ENCODE data around the gene LRRC4C. TPM values are rescaled to one million over a fixed set of nuclear protein-coding genes. Genes with fewer than 3 reads are reported as not detected.

Gene LRRC4C
- total and polyA plus RNA-seq, 10 of the 15 experiments (the other 5 are each of a cell fraction or from before 2014, with no cell fraction given) = 1.5 TPM; not detected in 9

DNA sequence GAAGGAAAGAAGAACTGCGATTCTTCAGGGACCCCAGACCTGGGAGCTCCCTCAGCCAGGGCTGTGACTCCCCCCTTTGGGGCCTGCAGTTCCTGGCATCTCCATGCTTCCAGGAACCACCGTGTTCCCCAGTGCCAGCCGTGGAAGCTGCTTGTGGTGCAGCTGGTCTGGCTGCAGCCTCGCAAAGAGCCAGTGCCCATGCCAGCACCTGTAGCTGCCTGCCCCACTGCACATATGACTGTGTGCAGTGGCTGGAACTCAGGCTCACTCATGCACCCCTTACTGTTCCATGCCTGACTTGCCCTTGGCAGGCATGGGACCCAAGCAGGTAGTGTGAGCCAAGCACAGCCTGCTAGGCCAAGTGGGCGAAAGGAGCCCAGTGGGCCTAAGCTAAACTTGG is 401.3 kb downstream of the LRRC4C start:
- Histone ChIP-seq H3K4me3 (no peak overlapping the region), H3K27ac (ENCODE audit: control insufficient read depth, insufficient read depth) (no peak overlapping the region), H3K9me3 (replicated peaks; ENCODE audit: control insufficient read depth, insufficient read depth, low read length) (no peaks in the 10 kb centered on the region), H3K79me2 (ENCODE audit: control insufficient read depth, insufficient read depth, low read length) (no peaks in the 10 kb centered on the region), H2AFZ (ENCODE audit: control insufficient read depth, low read depth, low read length) (no peak overlapping the region), H3K36me3 (ENCODE audit: control insufficient read depth in 2 of 2, insufficient read depth in 2 of 2, low read length in 1 of 2) (no peaks in the 10 kb centered on the region), H4K20me1 (ENCODE audit: control insufficient read depth, insufficient read depth) (no peaks in the 10 kb centered on the region), H3K27me3 (replicated peaks in 1 of 2; ENCODE audit: control insufficient read depth in 2 of 2, insufficient read depth in 2 of 2, low read length in 1 of 2) (no peaks in the 10 kb centered on the region), H3K4me1 (ENCODE audit: control insufficient read depth, insufficient read depth, low read length) (no peaks in the 10 kb centered on the region), H3K4me2 (ENCODE audit: control insufficient read depth, insufficient read depth) (no peak overlapping the region), H3K9ac (ENCODE audit: control insufficient read depth, insufficient read depth, low read length) (no peak overlapping the region)
- in situ Hi-C loops (cut with MboI) = no loop called here
- ChIA-PET CTCF (interaction anchor here (1.3 kb wide), 1 partner anchor 57 kb away, joined by 3 read pairs; no protein-coding TSS in a partner anchor), POLR2A (interaction anchor here (1.1 kb wide), 1 partner anchor 10 kb away, joined by 3 read pairs; no protein-coding TSS in a partner anchor), RAD21 (ENCODE audit: unreplicated experiment) (no interaction called here), SMC1A (ENCODE audit: uncharacterized antibody, unreplicated experiment) (no interaction called here)
- intact Hi-C loops (cut with micrococcal nuclease; ENCODE audit: unreplicated experiment) = no loop called here
- FAIRE-seq (no peak), DNase-seq (ENCODE audit: low read depth, low spot score) (no peak), ATAC-seq (no peak; the same call in 2 of the 3 replicates)
- no TSS peak for BruUV-seq (replicated peaks)
- no peak for TF ChIP-seq IKZF1 (conservative IDR thresholded peaks at IDR 0.05)
- TF ChIP-seq ESRRA (IDR thresholded peaks at IDR 0.05; ENCODE audit: low read length) = no peak
- no peak for TF ChIP-seq E2F4 (IDR thresholded peaks at IDR 0.05; ENCODE audit: low read depth, low read length)
- no peak for TF ChIP-seq ASH2L (IDR thresholded peaks at IDR 0.05; ENCODE audit: borderline replicate concordance, low read depth)
- TF ChIP-seq RAD21 (IDR thresholded peaks at IDR 0.05; ENCODE audit: insufficient read depth, low read depth, low read length) = no peak
- TF ChIP-seq BCL11A (IDR thresholded peaks at IDR 0.05; ENCODE audit: low read depth, low read length) = no peak
- TF ChIP-seq ATF2 (IDR thresholded peaks at IDR 0.05; ENCODE audit: low read length) = no peak
- TF ChIP-seq E2F8 (IDR thresholded peaks at IDR 0.05; ENCODE audit: low read depth, partially characterized antibody) = no peak
- no peak for TF ChIP-seq RCOR1 (conservative IDR thresholded peaks at IDR 0.05; ENCODE audit: low read depth, low read length)
- TF ChIP-seq SREBF2 (IDR thresholded peaks at IDR 0.05; ENCODE audit: low read length) = no peak
- no peak for TF ChIP-seq CHD1 (IDR thresholded peaks at IDR 0.05; ENCODE audit: low read depth, low read length)
- 25% methylated on average over 5 of the region's 5 CpGs for WGBS (ENCODE audit: insufficient coverage, insufficient replicate concordance, low lambda C conversion rate, missing lambda C conversion rate)
